Ovary (tissue), 9 donors: Measurements from ENCODE around the gene CCDC91. TPM values are rescaled to one million over a fixed set of nuclear protein-coding genes. Genes with fewer than 3 reads are reported as not detected.

Experiments used
- DNase-seq, 5 donors: peaks; one replicate each; pipeline ENCODE4 v3.0.0-alpha.2; 2019 to 2020
- H3K27ac ChIP-seq, 2 donors: fragments of 200-600 bp; one replicate each; pipeline versions ENCODE4 v1.5.1 to v1.8.0; 2019 to 2022
- H3K27me3 ChIP-seq: fragments of 200-600 bp; one replicate; pipeline ENCODE4 v1.8.0; 2022
- H3K36me3 ChIP-seq: fragments of 200-600 bp; sonication (generic); one replicate; pipeline ENCODE4 v1.5.1; 2019
- H3K4me1 ChIP-seq: one replicate; pipeline ENCODE4 v1.8.1; 2013; ENCODE audit warnings: mild to moderate bottlenecking, moderate library complexity; ENCODE audit not compliant: insufficient read depth
- H3K4me3 ChIP-seq: fragments of 200-600 bp; sonication (generic); one replicate; pipeline ENCODE4 v1.5.1; 2017
- H3K9me3 ChIP-seq, 2 donors: fragments of 200-600 bp in 1 of 2; sonication (generic) in 1 of 2; one replicate each; pipeline versions ENCODE4 v1.5.1 to v1.8.1; 2013 to 2019; ENCODE audit warnings: mild to moderate bottlenecking in 1 of 2, moderate library complexity in 1 of 2
- CTCF ChIP-seq, 3 donors: fragments of 450-650 bp in 2 of 3; fragments of 200-600 bp in 1 of 3; IDR thresholded peaks; one replicate each; pipeline versions ENCODE4 v1.5.1 to v1.8.0; 2016 to 2022; ENCODE audit warnings: antibody characterized with exemption in 3 of 3, mild to moderate bottlenecking in 1 of 3
- EP300 ChIP-seq: sonication (generic); formaldehyde crosslinking; IDR thresholded peaks from one replicate; pipeline ENCODE4 v1.6.1; 2017; ENCODE audit warnings: antibody characterized with exemption
- POLR2A ChIP-seq: fragments of 450-650 bp; IDR thresholded peaks from one replicate; pipeline ENCODE4 v1.6.1; 2017; ENCODE audit warnings: antibody characterized with exemption, mild to moderate bottlenecking, moderate library complexity
- WGBS, 3 donors: extraction: QIAGEN DNeasy Blood & Tissue Kit in 1 of 3; methylation state at CpG; one replicate each; pipeline versions ENCODE4 v1.1.5 to v1.1.7; 2013 to 2017; 5-methylcytosine and 5-hydroxymethylcytosine counted together
- intact Hi-C, 4 donors: fragments of 100-400 bp; cut with DNase I; formaldehyde crosslinking; loops; one replicate each; pipeline versions ENCODE4 v1.11.0 to v1.15.1; 2022 to 2023
- polyA plus RNA-seq, 2 donors: library from polyadenylated mRNA; stranded (reverse); fragments of 200-250 nt in 1 of 2; fragments of 350-450 nt in 1 of 2; fragmentation: Illumina TruSeq in 1 of 2; extraction: RNeasy Lipid Tissue Mini Kit (QIAGEN cat#74804) in 1 of 2; gene quantifications; one replicate each; pipeline ENCODE4 v1.2.3, GENCODE V29; 2013 to 2014
- total RNA-seq, 7 donors: library from RNA; depleted of rRNA in 2 of 7; stranded (reverse); fragments of >200 nt in 2 of 7; fragmentation: NEBNext Ultra II Directional in 3 of 7; extraction: Animal tissue kit (Norgen Biotek cat#: 25700) in 3 of 7; gene quantifications; one replicate each; pipeline versions ENCODE4 v1.1.0 to v1.2.4, GENCODE V29; 2016 to 2023
- donor health status: DM: no; HTN: no; CAD: no; lungs with moderate emphysema.
- donor health status: DM: no; HTN: no; CAD: no.
- donor health status: Bipolar disorder and iron deficiency.
- donor health status: DM: yes; HTN: yes; CAD: no.
- donor health status: DM: no; HTN: no; CAD: no.
- donor health status: DM: yes; HTN: yes; CAD: no.

The CCDC91 gene
- total and polyA plus RNA-seq, 9 donors: 15.8 to 45.7 (median 36.2) TPM

DNA sequence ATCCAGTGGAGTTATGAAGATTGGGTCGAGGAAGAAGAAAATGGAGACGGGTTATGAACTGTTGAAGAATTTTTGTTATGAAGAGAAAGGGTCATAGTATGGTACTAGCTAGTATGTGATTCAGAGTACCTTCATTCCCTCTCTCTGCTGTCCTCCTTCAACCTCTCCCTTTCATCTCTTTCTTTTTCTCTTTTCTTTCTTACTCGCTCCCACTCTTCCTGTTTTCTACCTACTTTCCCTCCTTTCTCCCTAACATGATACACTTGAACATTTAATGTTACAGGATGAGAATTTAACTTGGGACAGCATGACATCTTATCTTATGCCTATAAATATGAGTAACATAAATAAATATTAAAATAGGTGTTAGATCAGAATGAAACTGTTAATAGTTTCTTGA lies 112.9 kb downstream of the CCDC91 start:
- TF ChIP-seq POLR2A (no peak), CTCF (IDR thresholded peaks at IDR 0.05) (no peak)
- no peaks in the 10 kb centered on the region for H3K27me3 ChIP-seq
- no peaks in the 10 kb centered on the region for H3K36me3 ChIP-seq
- no peak overlapping the region for H3K27ac ChIP-seq
- whole genome bisulfite sequencing, 3 donors: 96 to 97% (median 97%) methylated on average over 3 of the region's 3 CpGs
- intact Hi-C loops: no loop called here
- H3K9me3 ChIP-seq: no peaks in the 10 kb centered on the region
- DNase-seq: no peak
- no peak overlapping the region for H3K4me3 ChIP-seq
- H3K4me1 ChIP-seq: no peaks in the 10 kb centered on the region

GRCh38 chr12:28306535-28306934 lies 116.3 kb downstream of the CCDC91 start:
- TF ChIP-seq EP300 (no peak), CTCF (IDR thresholded peaks at IDR 0.05) (no peak), POLR2A (no peak)
- H3K27me3 ChIP-seq: no peaks in the 10 kb centered on the region
- no peaks in the 10 kb centered on the region for H3K9me3 ChIP-seq
- no peak for DNase-seq
- intact Hi-C loops: no loop called here
- 95 to 97% (median 97%) methylated on average over 2 of the region's 2 CpGs for WGBS, 3 donors
- H3K4me3 ChIP-seq: no peak overlapping the region
- no peak overlapping the region for H3K27ac ChIP-seq
- no peaks in the 10 kb centered on the region for H3K4me1 ChIP-seq
- no peaks in the 10 kb centered on the region for H3K36me3 ChIP-seq

- Histone ChIP-seq H3K4me1 (no peaks in the 10 kb centered on the region), H3K36me3 (no peaks in the 10 kb centered on the region), H3K4me3 (no peak overlapping the region), H3K27ac (no peak overlapping the region), H3K9me3 (no peaks in the 10 kb centered on the region), H3K27me3 (no peaks in the 10 kb centered on the region)
- intact Hi-C loops: no loop called here
- DNase-seq: no peak
- WGBS, 3 donors: 78 to 83% (median 83%) methylated on average over 2 of the region's 2 CpGs
- no peak for TF ChIP-seq CTCF (IDR thresholded peaks at IDR 0.05)
- TF ChIP-seq POLR2A: no peak
- TF ChIP-seq EP300: no peak
Measured at GRCh38 chr12:28308891-28309290, 118.6 kb downstream of the CCDC91 start.

DNA sequence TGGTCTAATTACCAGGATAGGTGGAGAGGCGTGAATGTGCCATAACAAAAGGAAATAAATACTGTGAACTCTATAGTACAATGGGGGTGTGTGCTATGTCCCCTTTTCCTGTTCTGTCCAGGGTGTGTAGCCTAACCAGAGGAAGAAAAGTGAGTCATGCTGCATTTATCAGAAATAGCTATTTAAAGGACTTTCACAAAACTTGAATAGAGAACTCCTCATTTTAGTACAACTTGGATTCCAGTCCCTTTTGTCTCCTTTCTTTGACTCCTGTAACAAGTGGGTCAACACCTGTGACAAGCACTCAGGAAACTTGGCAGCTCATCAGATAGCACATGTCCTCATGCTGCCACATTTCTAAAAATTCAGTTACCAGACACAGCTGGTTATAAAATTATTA lies 123.4 kb downstream of the CCDC91 start:
- intact Hi-C loops: no loop called here
- no peaks in the 10 kb centered on the region for H3K36me3 ChIP-seq
- no peak for DNase-seq
- H3K9me3 ChIP-seq: no peaks in the 10 kb centered on the region
- H3K27ac ChIP-seq: no peak overlapping the region
- no peak for TF ChIP-seq CTCF (IDR thresholded peaks at IDR 0.05)
- no peak for TF ChIP-seq POLR2A
- no peak for TF ChIP-seq EP300
- H3K4me3 ChIP-seq: no peak overlapping the region
- WGBS, 3 donors: 87 to 92% (median 91%) methylated on average over 1 of the region's 1 CpG
- no peaks in the 10 kb centered on the region for H3K27me3 ChIP-seq
- H3K4me1 ChIP-seq: no peaks in the 10 kb centered on the region

DNA sequence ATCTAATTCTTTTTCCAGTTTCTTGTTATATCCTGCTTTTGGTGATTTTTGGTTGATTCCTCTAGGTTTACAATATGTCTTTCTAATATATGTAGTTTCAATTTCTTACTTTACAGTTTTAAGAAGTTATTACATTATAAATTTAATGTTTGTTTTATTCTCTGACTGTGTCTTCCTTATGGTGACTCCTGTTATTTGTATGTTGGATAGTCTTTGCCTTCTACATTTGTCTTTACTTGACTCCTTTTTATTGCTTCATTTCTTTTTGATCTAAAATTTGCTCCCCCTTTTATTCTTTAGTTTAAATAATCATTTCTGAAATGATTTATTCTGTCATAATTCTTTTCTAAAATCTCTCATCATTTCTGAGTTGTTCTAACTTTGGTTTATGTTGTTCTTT lies 125.8 kb downstream of the CCDC91 start:
- DNase-seq: no peak
- H3K27ac ChIP-seq: no peak overlapping the region
- intact Hi-C loops: no loop called here
- no peaks in the 10 kb centered on the region for H3K9me3 ChIP-seq
- no peaks in the 10 kb centered on the region for H3K36me3 ChIP-seq
- no peaks in the 10 kb centered on the region for H3K4me1 ChIP-seq
- TF ChIP-seq EP300 (no peak), POLR2A (no peak), CTCF (IDR thresholded peaks at IDR 0.05) (no peak)
- no peaks in the 10 kb centered on the region for H3K27me3 ChIP-seq
- H3K4me3 ChIP-seq: no peak overlapping the region
